T-helper 1 cell (primary cell): Measurements from ENCODE around the gene MYMX.
"Not testable (repeated sequence)": the region's sequence is repeated elsewhere in the genome, so short reads cannot be mapped to it uniquely, and the experiment has no call there.

Experiments used
- DNase-seq, 5 donors: peaks; one replicate each; pipeline ENCODE4 v3.0.0-alpha.2; 2012 to 2020

MYMX gene

GRCh38 chr6:44188819-44189218, 27.9 kb upstream of the MYMX start:
- no peak for DNase-seq

- DNase-seq = no peak
Observed at GRCh38 chr6:44189257-44189656, 27.5 kb upstream of the MYMX start.

- DNase-seq = no peak
Observed at GRCh38 chr6:44190715-44191114, 26.0 kb upstream of the MYMX start.

- DNase-seq = no peak
Observed at GRCh38 chr6:44192428-44193041, 24.2 kb upstream of the MYMX start.

GRCh38 chr6:44193307-44193910, 23.3 kb upstream of the MYMX start:
- DNase-seq = no peak

GRCh38 chr6:44194326-44194725, 22.4 kb upstream of the MYMX start:
- DNase-seq = no peak

- not testable (repeated sequence) for DNase-seq
Observed at GRCh38 chr6:44196351-44196750, 20.4 kb upstream of the MYMX start.

- DNase-seq = no peak
Observed at GRCh38 chr6:44198684-44199083, 18.0 kb upstream of the MYMX start.

- DNase-seq = no peak
Observed at GRCh38 chr6:44199883-44200282, 16.8 kb upstream of the MYMX start.

GRCh38 chr6:44201200-44201599, 15.5 kb upstream of the MYMX start:
- DNase-seq = no peak

- no peak for DNase-seq
Observed at GRCh38 chr6:44201638-44202303, 15.0 kb upstream of the MYMX start.

- no peak for DNase-seq
Observed at GRCh38 chr6:44202332-44202971, 14.3 kb upstream of the MYMX start.

- DNase-seq = no peak
Observed at GRCh38 chr6:44202972-44203750, 13.6 kb upstream of the MYMX start.

- no peak for DNase-seq
Observed at GRCh38 chr6:44203955-44204354, 12.8 kb upstream of the MYMX start.

- no peak for DNase-seq
Observed at GRCh38 chr6:44207966-44208365, 8.8 kb upstream of the MYMX start.

GRCh38 chr6:44211284-44211683, 5.4 kb upstream of the MYMX start:
- no peak for DNase-seq

- no peak for DNase-seq
Observed at GRCh38 chr6:44214307-44214706, 2.4 kb upstream of the MYMX start.

GRCh38 chr6:44217332-44218143, 812 bp downstream of the MYMX start:
- no peak for DNase-seq

GRCh38 chr6:44219053-44219814, 2.5 kb downstream of the MYMX start:
- no peak for DNase-seq

GRCh38 chr6:44219815-44220784, 3.4 kb downstream of the MYMX start:
- no peak for DNase-seq
